K562 (cell line): ENCODE measurements around the gene CLDN5. TPM values are rescaled to one million over a fixed set of nuclear protein-coding genes. Genes with fewer than 3 reads are reported as not detected.

Experiments used
- ARHGAP35 ChIP-seq: fragments of 450-650 bp; IDR thresholded peaks from 2 replicates; pipeline ENCODE4 v1.6.1; 2018; ENCODE audit not compliant: partially characterized antibody
- CTBP1 ChIP-seq: fragments of 450-650 bp; IDR thresholded peaks from 2 replicates; pipeline ENCODE4 v1.6.1; 2016; ENCODE audit warnings: borderline replicate concordance
- ETS1 ChIP-seq: conservative IDR thresholded peaks from 2 replicates; pipeline ENCODE4 v1.6.1; 2011; ENCODE audit warnings: low read depth, mild to moderate bottlenecking, low read length; ENCODE audit not compliant: control insufficient read depth
- IRF1 ChIP-seq: sonication (generic); formaldehyde crosslinking; IDR thresholded peaks from 2 replicates; pipeline ENCODE4 v1.8.0; 2022; ENCODE audit warnings: missing genetic modification reagents, mild to moderate bottlenecking, borderline replicate concordance
- MTA3 ChIP-seq: fragments of 450-650 bp; formaldehyde crosslinking; IDR thresholded peaks from 2 replicates; pipeline ENCODE4 v1.6.1; 2017; ENCODE audit warnings: mild to moderate bottlenecking, borderline replicate concordance
- SMC3 ChIP-seq: conservative IDR thresholded peaks from 2 replicates; pipeline ENCODE4 v1.6.1; 2011; ENCODE audit warnings: low read depth, low read length, improper control_type of control experiment; ENCODE audit not compliant: insufficient read depth
- SRSF3 ChIP-seq: fragments of 200-400 bp; formaldehyde crosslinking; IDR thresholded peaks from 2 replicates; pipeline ENCODE4 v1.6.1; 2016; ENCODE audit warnings: mild to moderate bottlenecking, low read length, moderate library complexity; ENCODE audit not compliant: insufficient read depth
- ZNF282 ChIP-seq: sonication (generic); formaldehyde crosslinking; IDR thresholded peaks from 2 replicates; pipeline ENCODE4 v1.8.1; 2023; ENCODE audit warnings: missing genetic modification reagents
- ZNF764 ChIP-seq: fragments of 250-450 bp; sonication (Bioruptor Pico); IDR thresholded peaks from 2 replicates; pipeline ENCODE4 v1.4.0; 2020; ENCODE audit warnings: low read depth, mild to moderate bottlenecking, moderate library complexity
- polyA plus RNA-seq, 8 experiments: library from polyadenylated mRNA; depleted of rRNA in 4 of 8; stranded (reverse) in 5 of 8; unstranded in 3 of 8; fragments of >200 nt; fragmentation: Nextera tagmentation in 2 of 8; fragmentation: Illumina TruSeq in 1 of 8; extraction: Ambion mirVana in 2 of 8; extraction: Trizol in 1 of 8; gene quantifications; 2 replicates each; pipeline versions ENCODE4 v1.2.1 to v1.2.3, GENCODE V29; 2011 to 2014; ENCODE audit warnings: inconsistent platforms in 1 of 8, missing spikeins in 1 of 8
- total RNA-seq, 7 experiments: library from RNA; depleted of rRNA in 6 of 7; stranded (reverse); fragments of >200 nt in 6 of 7; fragmentation: Illumina TruSeq in 2 of 7; extraction: Trizol in 2 of 7; gene quantifications; 2 replicates each; pipeline versions ENCODE4 v1.2.1 to v1.2.3, GENCODE V29; 2011 to 2021; ENCODE audit warnings: low replicate concordance in 1 of 7
- TF ChIP-seq, protein P1 (sequence below), 2 experiments: fragments of 200-800 bp in 1 of 2; sonication (Bioruptor generic) in 1 of 2; sonication (generic) in 1 of 2; formaldehyde crosslinking in 1 of 2; IDR thresholded peaks in 1 of 2; conservative IDR thresholded peaks in 1 of 2; 2 replicates each; pipeline versions ENCODE4 v1.5.0 to v1.6.1; 2016 to 2020; ENCODE audit warnings: missing compliant biosample characterization in 1 of 2, missing genetic modification characterization in 1 of 2, missing genetic modification reagents in 1 of 2
- TF ChIP-seq, protein P2 (sequence below), 2 experiments: fragments of 450-650 bp; IDR thresholded peaks; 2 replicates each; pipeline ENCODE4 v1.6.1; 2016; ENCODE audit warnings: mild to moderate bottlenecking in 2 of 2, borderline replicate concordance in 1 of 2, low read depth in 1 of 2, moderate library complexity in 1 of 2
- TF ChIP-seq, protein P3 (sequence below): fragments of 250-450 bp; sonication (Bioruptor Pico); IDR thresholded peaks from 2 replicates; pipeline ENCODE4 v1.5.0; 2020; ENCODE audit warnings: mild to moderate bottlenecking

CLDN5 gene
- total and polyA plus RNA-seq, 9 of the 15 experiments (the other 6 are each of a cell fraction or from before 2014, with no cell fraction given), result 0.20 TPM; not detected in 8

- TF ChIP-seq ETS1 (0 out of 2 replicates have a peak, but pooled peaks have one; percentile 39), ZNF282 (0 out of 2 replicates have a peak, but pooled peaks have one; percentile 35), MTA3 (no peak), IRF1 (CRISPR knock-in tag) (no peak), SRSF3 (no peak), ARHGAP35 (no peak), SMC3 (no peak), CTBP1 (no peak), ZNF764 (CRISPR knock-in tag) (no peak)
- TF ChIP-seq, protein P1, sequence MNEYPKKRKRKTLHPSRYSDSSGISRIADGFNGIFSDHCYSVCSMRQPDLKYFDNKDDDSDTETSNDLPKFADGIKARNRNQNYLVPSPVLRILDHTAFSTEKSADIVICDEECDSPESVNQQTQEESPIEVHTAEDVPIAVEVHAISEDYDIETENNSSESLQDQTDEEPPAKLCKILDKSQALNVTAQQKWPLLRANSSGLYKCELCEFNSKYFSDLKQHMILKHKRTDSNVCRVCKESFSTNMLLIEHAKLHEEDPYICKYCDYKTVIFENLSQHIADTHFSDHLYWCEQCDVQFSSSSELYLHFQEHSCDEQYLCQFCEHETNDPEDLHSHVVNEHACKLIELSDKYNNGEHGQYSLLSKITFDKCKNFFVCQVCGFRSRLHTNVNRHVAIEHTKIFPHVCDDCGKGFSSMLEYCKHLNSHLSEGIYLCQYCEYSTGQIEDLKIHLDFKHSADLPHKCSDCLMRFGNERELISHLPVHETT (CRISPR knock-in tag; conservative IDR thresholded peaks at IDR 0.05 in 1 of 2, IDR thresholded peaks at IDR 0.05 in 1 of 2), result 0 out of 4 replicates have a peak, but pooled peaks of 1 of the 2 experiments have one; percentile 60
- TF ChIP-seq, protein P2, sequence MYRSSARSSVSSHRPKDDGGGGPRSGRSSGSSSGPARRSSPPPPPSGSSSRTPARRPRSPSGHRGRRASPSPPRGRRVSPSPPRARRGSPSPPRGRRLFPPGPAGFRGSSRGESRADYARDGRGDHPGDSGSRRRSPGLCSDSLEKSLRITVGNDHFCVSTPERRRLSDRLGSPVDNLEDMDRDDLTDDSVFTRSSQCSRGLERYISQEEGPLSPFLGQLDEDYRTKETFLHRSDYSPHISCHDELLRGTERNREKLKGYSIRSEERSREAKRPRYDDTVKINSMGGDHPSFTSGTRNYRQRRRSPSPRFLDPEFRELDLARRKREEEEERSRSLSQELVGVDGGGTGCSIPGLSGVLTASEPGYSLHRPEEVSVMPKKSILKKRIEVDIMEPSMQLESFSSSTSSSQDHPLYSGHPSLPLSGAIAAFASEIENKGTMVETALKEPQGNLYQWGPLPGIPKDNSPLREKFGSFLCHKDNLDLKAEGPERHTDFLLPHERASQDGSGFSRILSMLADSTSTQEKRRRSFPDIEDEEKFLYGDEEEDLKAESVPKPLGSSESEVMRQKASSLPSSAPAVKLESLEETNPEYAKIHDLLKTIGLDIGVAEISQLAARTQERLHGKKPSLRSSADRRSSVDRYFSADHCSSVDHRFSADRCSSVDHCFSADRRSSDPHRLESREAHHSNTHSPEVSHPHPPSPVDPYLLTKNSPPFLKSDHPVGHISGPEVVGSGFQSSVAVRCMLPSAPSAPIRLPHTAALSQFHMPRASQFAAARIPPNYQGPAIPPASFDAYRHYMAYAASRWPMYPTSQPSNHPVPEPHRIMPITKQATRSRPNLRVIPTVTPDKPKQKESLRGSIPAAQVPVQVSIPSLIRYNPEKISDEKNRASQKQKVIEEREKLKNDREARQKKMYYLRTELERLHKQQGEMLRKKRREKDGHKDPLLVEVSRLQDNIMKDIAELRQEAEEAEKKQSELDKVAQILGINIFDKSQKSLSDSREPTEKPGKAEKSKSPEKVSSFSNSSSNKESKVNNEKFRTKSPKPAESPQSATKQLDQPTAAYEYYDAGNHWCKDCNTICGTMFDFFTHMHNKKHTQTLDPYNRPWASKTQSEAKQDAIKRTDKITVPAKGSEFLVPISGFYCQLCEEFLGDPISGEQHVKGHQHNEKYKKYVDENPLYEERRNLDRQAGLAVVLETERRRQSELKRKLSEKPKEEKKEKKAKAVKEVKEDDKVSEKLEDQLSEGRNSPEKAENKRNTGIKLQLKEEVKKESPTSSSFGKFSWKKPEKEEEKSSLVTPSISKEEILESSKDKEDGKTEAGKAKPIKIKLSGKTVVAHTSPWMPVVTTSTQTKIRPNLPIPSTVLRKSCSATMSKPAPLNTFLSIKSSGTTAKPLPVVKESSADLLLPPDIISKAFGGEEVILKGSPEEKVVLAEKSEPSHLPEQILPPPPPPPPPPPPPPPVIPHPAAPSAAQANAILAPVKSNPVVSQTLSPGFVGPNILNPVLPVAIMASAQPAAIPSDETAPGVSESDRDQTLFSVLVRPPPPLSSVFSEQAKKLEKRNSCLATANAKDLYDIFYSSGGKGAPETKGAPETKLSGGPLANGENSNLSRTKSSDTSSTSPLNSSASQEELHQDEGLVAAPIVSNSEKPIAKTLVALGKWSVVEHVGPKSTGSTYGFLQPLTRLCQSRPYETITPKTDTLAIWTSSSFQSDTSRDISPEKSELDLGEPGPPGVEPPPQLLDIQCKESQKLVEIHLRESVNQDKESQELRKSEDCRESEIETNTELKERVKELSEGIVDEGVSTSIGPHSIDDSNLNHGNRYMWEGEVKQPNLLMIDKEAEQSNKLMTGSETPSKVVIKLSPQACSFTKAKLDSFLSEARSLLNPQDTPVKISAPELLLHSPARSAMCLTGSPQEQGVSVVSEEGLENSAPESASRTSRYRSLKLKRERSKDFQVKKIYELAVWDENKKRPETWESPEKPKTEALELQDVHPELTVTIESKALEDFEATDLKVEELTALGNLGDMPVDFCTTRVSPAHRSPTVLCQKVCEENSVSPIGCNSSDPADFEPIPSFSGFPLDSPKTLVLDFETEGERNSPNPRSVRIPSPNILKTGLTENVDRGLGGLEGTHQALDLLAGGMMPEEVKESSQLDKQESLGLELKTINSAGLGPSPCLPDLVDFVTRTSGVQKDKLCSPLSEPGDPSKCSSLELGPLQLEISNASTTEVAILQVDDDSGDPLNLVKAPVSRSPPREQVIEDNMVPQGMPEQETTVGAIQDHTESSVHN (IDR thresholded peaks at IDR 0.05; ENCODE audit: borderline replicate concordance in 1 of 2, low read depth in 1 of 2), result no peak
- TF ChIP-seq, protein P3, sequence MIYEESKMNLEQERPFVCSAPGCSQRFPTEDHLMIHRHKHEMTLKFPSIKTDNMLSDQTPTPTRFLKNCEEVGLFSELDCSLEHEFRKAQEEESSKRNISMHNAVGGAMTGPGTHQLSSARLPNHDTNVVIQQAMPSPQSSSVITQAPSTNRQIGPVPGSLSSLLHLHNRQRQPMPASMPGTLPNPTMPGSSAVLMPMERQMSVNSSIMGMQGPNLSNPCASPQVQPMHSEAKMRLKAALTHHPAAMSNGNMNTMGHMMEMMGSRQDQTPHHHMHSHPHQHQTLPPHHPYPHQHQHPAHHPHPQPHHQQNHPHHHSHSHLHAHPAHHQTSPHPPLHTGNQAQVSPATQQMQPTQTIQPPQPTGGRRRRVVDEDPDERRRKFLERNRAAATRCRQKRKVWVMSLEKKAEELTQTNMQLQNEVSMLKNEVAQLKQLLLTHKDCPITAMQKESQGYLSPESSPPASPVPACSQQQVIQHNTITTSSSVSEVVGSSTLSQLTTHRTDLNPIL (CRISPR knock-in tag), result no peak
These were observed 30.1 kb downstream of the CLDN5 start (continued) for GRCh38 chr22:19494001-19494560.
